HepG2 (cell line): ENCODE data around the gene LTB4R2. TPM values are rescaled to one million over a fixed set of nuclear protein-coding genes. Genes with fewer than 3 reads are reported as not detected.

ENCODE experiments used
- AFF4 ChIP-seq: sonication (generic); formaldehyde crosslinking; IDR thresholded peaks from 2 replicates; pipeline ENCODE4 v1.4.0; 2020; ENCODE audit warnings: missing genetic modification reagents
- AGO1 ChIP-seq: fragments of 200-400 bp; formaldehyde crosslinking; IDR thresholded peaks from 2 replicates; pipeline ENCODE4 v1.6.1; 2017; ENCODE audit warnings: mild to moderate bottlenecking, low read depth, low read length, moderate library complexity; ENCODE audit not compliant: poor library complexity, severe bottlenecking
- ATF4 ChIP-seq, 2 experiments: fragments of 450-650 bp in 1 of 2; sonication (generic) in 1 of 2; formaldehyde crosslinking; IDR thresholded peaks; 2 replicates each; pipeline versions ENCODE4 v1.5.0 to v1.8.0; 2020 to 2022; ENCODE audit warnings: mild to moderate bottlenecking in 1 of 2, missing genetic modification reagents in 1 of 2
- ATM ChIP-seq: fragments of 450-650 bp; IDR thresholded peaks from 2 replicates; pipeline ENCODE4 v1.7.1; 2017; ENCODE audit warnings: mild to moderate bottlenecking, borderline replicate concordance
- DNMT3B ChIP-seq: conservative IDR thresholded peaks from 2 replicates; pipeline ENCODE4 v1.6.1; 2016; ENCODE audit warnings: missing biosample characterization, control low read depth
- EEA1 ChIP-seq: sonication (generic); formaldehyde crosslinking; IDR thresholded peaks from 2 replicates; pipeline ENCODE4 v1.5.1; 2020; ENCODE audit warnings: mild to moderate bottlenecking, missing genetic modification reagents, borderline replicate concordance
- FOXO1 ChIP-seq: sonication (generic); formaldehyde crosslinking; IDR thresholded peaks from 2 replicates; pipeline ENCODE4 v1.4.0; 2020; ENCODE audit warnings: missing genetic modification reagents
- HNF1B ChIP-seq: sonication (generic); formaldehyde crosslinking; IDR thresholded peaks from 2 replicates; pipeline ENCODE4 v1.5.1; 2020; ENCODE audit warnings: mild to moderate bottlenecking, moderate library complexity, missing genetic modification reagents
- KDM5B ChIP-seq: sonication (generic); formaldehyde crosslinking; IDR thresholded peaks from 2 replicates; pipeline ENCODE4 v1.4.0; 2020; ENCODE audit warnings: missing genetic modification reagents, mild to moderate bottlenecking, borderline replicate concordance
- MLX ChIP-seq: IDR thresholded peaks from 2 replicates; pipeline ENCODE4 v1.6.1; 2016
- MXD3 ChIP-seq: IDR thresholded peaks from 2 replicates; pipeline ENCODE4 v1.6.1; 2016; ENCODE audit warnings: mild to moderate bottlenecking, missing biosample characterization, missing genetic modification reagents
- NCOA2 ChIP-seq: sonication (generic); formaldehyde crosslinking; IDR thresholded peaks from 2 replicates; pipeline ENCODE4 v1.8.0; 2022; ENCODE audit warnings: inconsistent platforms
- NKX3-1 ChIP-seq: sonication (generic); formaldehyde crosslinking; IDR thresholded peaks from 2 replicates; pipeline ENCODE4 v1.5.0; 2020; ENCODE audit warnings: missing genetic modification reagents
- NR0B2 ChIP-seq: sonication (generic); formaldehyde crosslinking; IDR thresholded peaks from 2 replicates; pipeline ENCODE4 v1.4.0; 2020; ENCODE audit warnings: mild to moderate bottlenecking, missing genetic modification reagents
- NR2F6 ChIP-seq, 2 experiments: IDR thresholded peaks; 2 replicates each; pipeline ENCODE4 v1.6.1; 2016; ENCODE audit warnings: antibody characterized with exemption in 1 of 2, mild to moderate bottlenecking in 1 of 2
- PCBP2 ChIP-seq: fragments of 200-400 bp; formaldehyde crosslinking; optimal IDR thresholded peaks from 2 replicates; pipeline ENCODE3; 2018; ENCODE audit warnings: low read length, low read depth; ENCODE audit not compliant: poor library complexity, severe bottlenecking
- SIX1 ChIP-seq: sonication (generic); formaldehyde crosslinking; IDR thresholded peaks from 2 replicates; pipeline ENCODE4 v1.4.0; 2020; ENCODE audit warnings: missing genetic modification reagents, borderline replicate concordance
- SRSF1 ChIP-seq: fragments of 200-400 bp; formaldehyde crosslinking; optimal IDR thresholded peaks from 2 replicates; pipeline ENCODE3; 2017; ENCODE audit warnings: mild to moderate bottlenecking, low read depth, low read length, moderate library complexity
- ZNF136 ChIP-seq: sonication (generic); formaldehyde crosslinking; IDR thresholded peaks from 2 replicates; pipeline ENCODE4 v1.8.1; 2022; ENCODE audit warnings: low read depth, mild to moderate bottlenecking, moderate library complexity, missing genetic modification reagents
- ZNF672 ChIP-seq: sonication (generic); formaldehyde crosslinking; IDR thresholded peaks from 2 replicates; pipeline ENCODE4 v1.8.1; 2022; ENCODE audit warnings: missing genetic modification reagents
- ZNF772 ChIP-seq: sonication (generic); formaldehyde crosslinking; IDR thresholded peaks from 2 replicates; pipeline ENCODE4 v1.5.0; 2020; ENCODE audit warnings: mild to moderate bottlenecking, missing genetic modification reagents
- polyA plus RNA-seq, 8 experiments: library from polyadenylated mRNA; depleted of rRNA in 3 of 8; stranded (reverse) in 7 of 8; unstranded in 1 of 8; fragments of >200 nt; fragmentation: Illumina TruSeq in 4 of 8; extraction: Trizol in 4 of 8; gene quantifications; 2 replicates each; pipeline versions ENCODE4 v1.2.1 to v1.2.3, GENCODE V29; 2011 to 2016; ENCODE audit warnings: low read depth in 4 of 8, missing spikeins in 1 of 8, mixed read lengths in 1 of 8; ENCODE audit not compliant: insufficient read depth in 1 of 8
- total RNA-seq, 5 experiments: library from RNA; depleted of rRNA; stranded (reverse); fragments of >200 nt; fragmentation: Illumina TruSeq; extraction: Trizol; gene quantifications; 2 replicates each; pipeline ENCODE4 v1.2.3, GENCODE V29; 2016; ENCODE audit warnings: low read depth in 1 of 5

LTB4R2 gene
- total and polyA plus RNA-seq, 2 of the 13 experiments (the other 11 are each of a cell fraction or from before 2014, with no cell fraction given) = 3.9 to 6.9 TPM

GRCh38 chr14:24343795-24344660 lies 34.1 kb downstream of the LTB4R2 start (continued):
- TF ChIP-seq PCBP2 (no peak), ZNF136 (CRISPR knock-in tag) (no peak), NR0B2 (CRISPR knock-in tag) (no peak), MLX (peak; percentile 47; the same call in 1 of the 2 replicates), FOXO1 (CRISPR knock-in tag) (peak; percentile 34; the same call in 1 of the 2 replicates), ATF4 (CRISPR knock-in tag; IDR thresholded peaks at IDR 0.05) (no peak), NR2F6 (IDR thresholded peaks at IDR 0.05) (0 out of 2 replicates have a peak, but pooled peaks have one; percentile 21), NR2F6 (CRISPR knock-in tag; IDR thresholded peaks at IDR 0.05) (peak; percentile 31; the same call in 1 of the 2 replicates), ZNF672 (no peak), AGO1 (no peak), DNMT3B (CRISPR knock-in tag) (no peak), HNF1B (CRISPR knock-in tag) (0 out of 2 replicates have a peak, but pooled peaks have one; percentile 27), ZNF772 (CRISPR knock-in tag) (no peak), AFF4 (CRISPR knock-in tag) (no peak), MXD3 (CRISPR knock-in tag) (no peak), NCOA2 (CRISPR knock-in tag) (no peak), EEA1 (no peak), SIX1 (no peak), SRSF1 (no peak), KDM5B (no peak), ATM (no peak), NKX3-1 (CRISPR knock-in tag) (no peak)
